ENCODE measurements around the gene SLC25A41.

The SLC25A41 gene

GRCh38 chr19:6378486-6378885, 55.1 kb downstream of the SLC25A41 start:
- peak overlapping the region in 1 of 2 donors; percentile 53 for H3K27ac ChIP-seq
- TF ChIP-seq CTCF (IDR thresholded peaks at IDR 0.05): no peak
- no peak for DNase-seq (ENCODE audit: low spot score)
- no peak overlapping the region for H3K4me3 ChIP-seq

DNA sequence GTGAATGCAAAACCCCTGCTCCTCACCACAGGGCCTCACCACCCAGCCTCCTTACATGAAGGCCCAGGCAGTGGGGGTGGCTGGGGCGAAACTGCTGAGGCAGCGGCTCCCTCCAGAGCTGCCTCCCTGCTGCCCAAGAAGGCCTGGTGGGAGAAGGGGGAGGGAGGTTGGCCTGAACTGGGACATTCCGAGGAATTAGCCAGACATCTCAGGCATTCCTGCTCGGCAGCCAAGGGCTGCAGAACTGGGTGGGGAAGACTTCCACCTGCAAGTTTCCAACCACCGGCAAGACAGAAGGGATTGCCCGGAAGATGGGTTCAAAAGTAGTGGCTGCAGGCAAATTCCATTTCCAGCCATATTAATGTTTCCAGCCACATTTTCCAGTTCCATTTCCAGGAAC, 55.5 kb downstream of the SLC25A41 start:
- DNase-seq (ENCODE audit: low spot score): no peak
- no peak for TF ChIP-seq CTCF (IDR thresholded peaks at IDR 0.05)
- Histone ChIP-seq H3K27ac (peak overlapping the region in 1 of 2 donors; percentile 53), H3K4me3 (no peak overlapping the region)

DNA sequence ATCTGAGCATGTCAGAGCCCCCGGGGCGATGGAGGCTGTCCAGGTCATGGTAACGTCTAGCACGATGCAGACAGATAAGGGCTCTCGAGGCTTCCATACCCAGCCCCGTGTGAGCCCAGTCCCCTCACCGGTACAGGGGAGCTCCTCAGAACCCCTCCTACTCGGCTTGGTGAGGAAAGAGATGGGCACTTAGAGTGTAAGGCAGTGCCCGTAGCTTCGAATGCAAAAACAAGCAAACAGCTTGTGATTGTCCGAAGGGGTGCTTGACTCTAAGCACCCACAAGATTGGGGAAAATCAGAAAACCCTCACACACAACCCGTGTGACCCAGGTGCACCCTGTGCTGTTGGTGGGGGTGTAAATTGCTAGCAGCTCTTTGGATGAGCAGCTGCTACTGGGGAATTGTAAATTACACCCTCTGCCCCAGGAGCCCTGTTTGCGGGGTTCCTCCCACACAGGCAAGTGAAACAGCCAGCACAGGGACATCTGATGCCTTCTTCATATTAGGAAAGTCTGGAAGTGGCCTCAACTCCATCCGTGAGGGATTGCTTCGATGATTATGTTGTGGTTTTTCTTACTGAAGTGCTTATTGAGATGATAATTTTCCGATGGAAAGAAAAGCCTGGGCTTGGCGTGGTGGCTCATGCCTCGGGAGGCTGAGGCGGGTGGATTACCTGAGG, 56.9 kb downstream of the SLC25A41 start:
- Histone ChIP-seq H3K4me3 (no peak overlapping the region), H3K27ac (no peak overlapping the region)
- DNase-seq (ENCODE audit: low spot score): no peak
- no peak for TF ChIP-seq CTCF (IDR thresholded peaks at IDR 0.05)

Measured in coronary artery (tissue), 2 donors.